ENCODE data around the gene DCAKD.

GRCh38 chr17:45087978-45088377 lies 36.5 kb upstream of the DCAKD start:
- TF ChIP-seq NRF1 (conservative IDR thresholded peaks at IDR 0.05; ENCODE audit: low read depth, low read length) (no peak), EP300 (IDR thresholded peaks at IDR 0.05; ENCODE audit: borderline replicate concordance in 1 of 2, control insufficient read depth in 1 of 2, low read depth in 2 of 2, low read length in 2 of 2) (no peak), BCL3 (IDR thresholded peaks at IDR 0.05; ENCODE audit: borderline replicate concordance, insufficient read depth, low read depth, low read length, poor library complexity, severe bottlenecking) (no peak), BCL11A (IDR thresholded peaks at IDR 0.05; ENCODE audit: low read depth, low read length) (no peak), KDM1A (IDR thresholded peaks at IDR 0.05; ENCODE audit: borderline replicate concordance) (no peak)
